ENCODE results near the gene B3GNT9. TPM values are rescaled to one million over a fixed set of nuclear protein-coding genes. Genes with fewer than 3 reads are reported as not detected.

B3GNT9 gene
- total and polyA plus RNA-seq, 2 of the 8 experiments (the other 6 are each of a cell fraction or from before 2014, with no cell fraction given) = 3.5 to 9.0 TPM

DNA sequence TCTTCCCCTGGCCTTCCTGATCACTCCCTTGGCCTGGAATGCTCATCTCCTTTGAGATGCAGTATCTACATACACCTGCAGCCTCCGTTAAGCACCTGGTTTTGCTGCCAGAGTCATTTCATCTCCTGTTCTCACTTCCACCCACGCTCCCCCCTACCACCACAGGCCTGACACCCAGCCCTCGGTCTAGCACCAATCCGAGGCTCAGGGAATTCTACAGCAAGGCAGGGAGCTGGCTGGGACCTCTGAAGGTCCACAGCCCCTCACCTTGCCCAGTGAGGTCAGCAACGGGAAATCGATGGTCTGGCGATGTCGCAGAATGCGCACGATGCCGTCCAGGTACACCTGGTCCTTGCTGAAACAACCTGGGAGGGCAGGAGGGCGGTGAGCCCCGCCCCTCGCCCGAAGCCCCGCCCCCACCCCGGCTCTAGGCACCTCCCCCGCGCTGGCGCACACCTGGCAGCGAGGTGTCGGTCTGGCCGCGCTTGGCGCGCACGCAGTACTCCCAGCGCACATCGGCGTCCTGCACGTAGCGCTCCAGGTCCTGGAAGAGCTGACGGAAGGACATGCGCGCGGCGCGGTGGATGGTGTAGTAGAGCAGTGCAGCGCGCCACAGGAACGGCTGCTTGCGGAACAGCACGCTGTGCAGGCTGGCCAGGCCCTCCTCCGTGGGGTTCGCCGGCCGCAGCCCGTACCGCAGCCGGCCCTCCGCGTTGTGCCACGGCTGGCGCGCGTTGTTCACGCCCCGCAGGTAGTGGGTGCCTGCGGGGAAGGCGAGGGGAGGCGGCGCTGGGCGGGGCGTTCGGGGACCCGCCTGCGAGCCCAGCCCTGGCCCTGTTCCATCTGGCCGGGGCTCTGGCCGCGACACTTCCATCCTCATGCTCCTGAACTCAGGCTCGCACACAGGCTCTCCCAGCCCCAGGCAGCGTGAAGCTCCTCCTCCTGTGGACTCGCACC lies 27.2 kb upstream of the B3GNT9 start (continued):
- TF ChIP-seq CBX8 (IDR thresholded peaks at IDR 0.05; ENCODE audit: borderline replicate concordance, low read depth, low read length) = no peak
- peak; percentile 62 for TF ChIP-seq ASH2L (IDR thresholded peaks at IDR 0.05; ENCODE audit: low read length)
- TF ChIP-seq RNF2 (IDR thresholded peaks at IDR 0.05; ENCODE audit: borderline replicate concordance, low read depth, low read length, missing control alignments, poor library complexity, severe bottlenecking) = no peak
- TF ChIP-seq CBX5 (IDR thresholded peaks at IDR 0.05; ENCODE audit: low read depth, low read length) = no peak
- peak; percentile 56; the same call in 1 of the 2 replicates for TF ChIP-seq TEAD4 (IDR thresholded peaks at IDR 0.05; ENCODE audit: low read depth, low read length)
- TF ChIP-seq, protein P1, sequence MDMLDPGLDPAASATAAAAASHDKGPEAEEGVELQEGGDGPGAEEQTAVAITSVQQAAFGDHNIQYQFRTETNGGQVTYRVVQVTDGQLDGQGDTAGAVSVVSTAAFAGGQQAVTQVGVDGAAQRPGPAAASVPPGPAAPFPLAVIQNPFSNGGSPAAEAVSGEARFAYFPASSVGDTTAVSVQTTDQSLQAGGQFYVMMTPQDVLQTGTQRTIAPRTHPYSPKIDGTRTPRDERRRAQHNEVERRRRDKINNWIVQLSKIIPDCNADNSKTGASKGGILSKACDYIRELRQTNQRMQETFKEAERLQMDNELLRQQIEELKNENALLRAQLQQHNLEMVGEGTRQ (IDR thresholded peaks at IDR 0.05; ENCODE audit: low read length) = no peak
- TF ChIP-seq, protein P2, sequence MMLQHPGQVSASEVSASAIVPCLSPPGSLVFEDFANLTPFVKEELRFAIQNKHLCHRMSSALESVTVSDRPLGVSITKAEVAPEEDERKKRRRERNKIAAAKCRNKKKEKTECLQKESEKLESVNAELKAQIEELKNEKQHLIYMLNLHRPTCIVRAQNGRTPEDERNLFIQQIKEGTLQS (IDR thresholded peaks at IDR 0.05; ENCODE audit: insufficient read depth, low read depth, low read length) = no peak
- TF ChIP-seq JUN (IDR thresholded peaks at IDR 0.05; ENCODE audit: low read depth, low read length) = no peak
- TF ChIP-seq RXRA (IDR thresholded peaks at IDR 0.05; ENCODE audit: insufficient read depth, low read depth, low read length) = no peak
- TF ChIP-seq SUZ12 (IDR thresholded peaks at IDR 0.05; ENCODE audit: low read length) = peak; percentile 25; the same call in 1 of the 2 replicates
